DOHH2 (cell line): ENCODE data around the gene TUBA4A.

Experiments
- EZH2phosphoT487 ChIP-seq: fragments of 200-600 bp; sonication (generic); IDR thresholded peaks from 2 replicates; pipeline ENCODE4 v1.6.1; 2017; ENCODE audit warnings: borderline replicate concordance, mild to moderate bottlenecking, antibody characterized with exemption, low read length, moderate library complexity, mixed read lengths
- TF ChIP-seq, protein P1 (sequence below): fragments of 200-600 bp; sonication (generic); IDR thresholded peaks from one replicate; pipeline ENCODE4 v1.5.1; 2014; ENCODE audit warnings: antibody characterized with exemption, mild to moderate bottlenecking, low read depth, low read length; ENCODE audit not compliant: poor library complexity, severe bottlenecking

DNA sequence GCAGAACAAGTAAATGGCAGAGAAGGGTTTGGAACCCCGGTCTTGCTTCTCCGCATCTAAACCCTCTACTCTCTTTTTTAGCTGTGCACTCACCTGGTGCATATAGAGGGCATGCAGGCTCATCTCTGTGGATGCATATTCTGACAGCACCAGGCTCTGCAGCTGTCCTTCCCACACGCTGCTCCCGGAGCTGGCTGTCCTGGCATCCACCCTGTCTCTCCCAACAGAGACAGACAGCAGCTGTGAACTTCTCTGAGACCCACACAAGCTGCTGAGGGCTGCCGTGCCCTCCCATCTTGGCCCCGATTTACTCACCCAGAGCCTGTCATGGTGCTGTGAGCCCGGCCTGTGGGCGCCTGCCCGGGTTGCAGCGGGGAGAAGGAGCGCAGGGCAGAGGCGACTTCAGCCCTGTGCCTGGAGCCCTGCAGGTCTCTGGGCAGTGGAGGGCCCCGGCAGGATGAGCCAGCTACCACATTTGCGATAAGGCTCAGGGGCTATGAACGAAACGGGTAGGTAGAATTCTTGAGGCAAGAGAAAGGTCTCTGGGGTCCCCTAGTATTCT is 31.7 kb downstream of the TUBA4A start:
- TF ChIP-seq, protein P1, sequence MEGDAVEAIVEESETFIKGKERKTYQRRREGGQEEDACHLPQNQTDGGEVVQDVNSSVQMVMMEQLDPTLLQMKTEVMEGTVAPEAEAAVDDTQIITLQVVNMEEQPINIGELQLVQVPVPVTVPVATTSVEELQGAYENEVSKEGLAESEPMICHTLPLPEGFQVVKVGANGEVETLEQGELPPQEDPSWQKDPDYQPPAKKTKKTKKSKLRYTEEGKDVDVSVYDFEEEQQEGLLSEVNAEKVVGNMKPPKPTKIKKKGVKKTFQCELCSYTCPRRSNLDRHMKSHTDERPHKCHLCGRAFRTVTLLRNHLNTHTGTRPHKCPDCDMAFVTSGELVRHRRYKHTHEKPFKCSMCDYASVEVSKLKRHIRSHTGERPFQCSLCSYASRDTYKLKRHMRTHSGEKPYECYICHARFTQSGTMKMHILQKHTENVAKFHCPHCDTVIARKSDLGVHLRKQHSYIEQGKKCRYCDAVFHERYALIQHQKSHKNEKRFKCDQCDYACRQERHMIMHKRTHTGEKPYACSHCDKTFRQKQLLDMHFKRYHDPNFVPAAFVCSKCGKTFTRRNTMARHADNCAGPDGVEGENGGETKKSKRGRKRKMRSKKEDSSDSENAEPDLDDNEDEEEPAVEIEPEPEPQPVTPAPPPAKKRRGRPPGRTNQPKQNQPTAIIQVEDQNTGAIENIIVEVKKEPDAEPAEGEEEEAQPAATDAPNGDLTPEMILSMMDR: no peak
- no peak for TF ChIP-seq EZH2phosphoT487
